ENCODE measurements around the gene AGTR1.

AGTR1 gene

GRCh38 chr3:148756311-148756710 is 58.6 kb downstream of the AGTR1 start:
- Histone ChIP-seq H3K36me3 (ENCODE audit: control insufficient read depth, insufficient read depth, low read length) (no peaks in the 10 kb centered on the region), H3K27me3 (ENCODE audit: control insufficient read depth, insufficient read depth, low read length) (no peaks in the 10 kb centered on the region), H3K9me3 (ENCODE audit: control insufficient read depth, insufficient read depth, low read length) (no peaks in the 10 kb centered on the region), H3K4me3 (ENCODE audit: low read length) (no peak overlapping the region), H3K4me1 (ENCODE audit: control insufficient read depth, insufficient read depth, low read length) (no peaks in the 10 kb centered on the region), H3K27ac (ENCODE audit: low read length) (no peak overlapping the region)
- no peak for DNase-seq (ENCODE audit: low read depth, low spot score)
- 100% methylated on average over 3 of the region's 4 CpGs for WGBS (ENCODE audit: insufficient coverage, insufficient read length)

GRCh38 chr3:148757238-148758215 is 59.8 kb downstream of the AGTR1 start:
- Histone ChIP-seq H3K4me3 (ENCODE audit: low read length) (no peak overlapping the region), H3K9me3 (ENCODE audit: control insufficient read depth, insufficient read depth, low read length) (no peaks in the 10 kb centered on the region), H3K36me3 (ENCODE audit: control insufficient read depth, insufficient read depth, low read length) (no peaks in the 10 kb centered on the region), H3K4me1 (ENCODE audit: control insufficient read depth, insufficient read depth, low read length) (no peaks in the 10 kb centered on the region), H3K27me3 (ENCODE audit: control insufficient read depth, insufficient read depth, low read length) (no peaks in the 10 kb centered on the region), H3K27ac (ENCODE audit: low read length) (no peak overlapping the region)
- WGBS (ENCODE audit: insufficient coverage, insufficient read length): no CpG with 5 or more reads among the region's 12 CpGs
- DNase-seq (ENCODE audit: low read depth, low spot score): no peak

- WGBS (ENCODE audit: insufficient coverage, insufficient read length): no CpG with 5 or more reads among the region's 3 CpGs
- Histone ChIP-seq H3K4me3 (ENCODE audit: low read length) (no peak overlapping the region), H3K4me1 (ENCODE audit: control insufficient read depth, insufficient read depth, low read length) (no peaks in the 10 kb centered on the region), H3K27ac (ENCODE audit: low read length) (no peak overlapping the region), H3K9me3 (ENCODE audit: control insufficient read depth, insufficient read depth, low read length) (no peaks in the 10 kb centered on the region), H3K27me3 (ENCODE audit: control insufficient read depth, insufficient read depth, low read length) (no peaks in the 10 kb centered on the region), H3K36me3 (ENCODE audit: control insufficient read depth, insufficient read depth, low read length) (no peaks in the 10 kb centered on the region)
- no peak for DNase-seq (ENCODE audit: low read depth, low spot score)
These were observed 60.7 kb downstream of the AGTR1 start for GRCh38 chr3:148758303-148758884.

GRCh38 chr3:148759430-148759829 is 61.7 kb downstream of the AGTR1 start:
- Histone ChIP-seq H3K36me3 (ENCODE audit: control insufficient read depth, insufficient read depth, low read length) (no peaks in the 10 kb centered on the region), H3K9me3 (ENCODE audit: control insufficient read depth, insufficient read depth, low read length) (no peaks in the 10 kb centered on the region), H3K27me3 (ENCODE audit: control insufficient read depth, insufficient read depth, low read length) (no peaks in the 10 kb centered on the region), H3K4me3 (ENCODE audit: low read length) (no peak overlapping the region), H3K4me1 (ENCODE audit: control insufficient read depth, insufficient read depth, low read length) (no peaks in the 10 kb centered on the region), H3K27ac (ENCODE audit: low read length) (no peak overlapping the region)
- no peak for DNase-seq (ENCODE audit: low read depth, low spot score)
- WGBS (ENCODE audit: insufficient coverage, insufficient read length): no CpG with 5 or more reads among the region's 4 CpGs

GRCh38 chr3:148763156-148763680 is 65.5 kb downstream of the AGTR1 start:
- no CpG with 5 or more reads among the region's 3 CpGs for WGBS (ENCODE audit: insufficient coverage, insufficient read length)
- H3K27me3 ChIP-seq (ENCODE audit: control insufficient read depth, insufficient read depth, low read length): no peaks in the 10 kb centered on the region
- no peaks in the 10 kb centered on the region for H3K9me3 ChIP-seq (ENCODE audit: control insufficient read depth, insufficient read depth, low read length)
- no peak overlapping the region for H3K4me3 ChIP-seq (ENCODE audit: low read length)
- H3K4me1 ChIP-seq (ENCODE audit: control insufficient read depth, insufficient read depth, low read length): 0 out of 2 replicates have a peak, but pooled peaks cover 1% of the 10 kb centered on the region
- no peak overlapping the region for H3K27ac ChIP-seq (ENCODE audit: low read length)
- H3K36me3 ChIP-seq (ENCODE audit: control insufficient read depth, insufficient read depth, low read length): no peaks in the 10 kb centered on the region
- DNase-seq (ENCODE audit: low read depth, low spot score): no peak

- no peaks in the 10 kb centered on the region for H3K9me3 ChIP-seq (ENCODE audit: control insufficient read depth, insufficient read depth, low read length)
- no peaks in the 10 kb centered on the region for H3K27me3 ChIP-seq (ENCODE audit: control insufficient read depth, insufficient read depth, low read length)
- DNase-seq (ENCODE audit: low read depth, low spot score): no peak
- H3K27ac ChIP-seq (ENCODE audit: low read length): no peak overlapping the region
- H3K4me1 ChIP-seq (ENCODE audit: control insufficient read depth, insufficient read depth, low read length): 0 out of 2 replicates have a peak, but pooled peaks cover 1% of the 10 kb centered on the region
- WGBS (ENCODE audit: insufficient coverage, insufficient read length): no CpG with 5 or more reads among the region's 1 CpG
- H3K36me3 ChIP-seq (ENCODE audit: control insufficient read depth, insufficient read depth, low read length): no peaks in the 10 kb centered on the region
- no peak overlapping the region for H3K4me3 ChIP-seq (ENCODE audit: low read length)
These were observed 66.6 kb downstream of the AGTR1 start for GRCh38 chr3:148763986-148764935.

- Histone ChIP-seq H3K36me3 (ENCODE audit: control insufficient read depth, insufficient read depth, low read length) (no peaks in the 10 kb centered on the region), H3K27ac (ENCODE audit: low read length) (no peak overlapping the region), H3K4me1 (ENCODE audit: control insufficient read depth, insufficient read depth, low read length) (no peaks in the 10 kb centered on the region), H3K9me3 (ENCODE audit: control insufficient read depth, insufficient read depth, low read length) (no peaks in the 10 kb centered on the region), H3K27me3 (ENCODE audit: control insufficient read depth, insufficient read depth, low read length) (no peaks in the 10 kb centered on the region), H3K4me3 (ENCODE audit: low read length) (no peak overlapping the region)
- WGBS (ENCODE audit: insufficient coverage, insufficient read length): no CpG with 5 or more reads among the region's 2 CpGs
- DNase-seq (ENCODE audit: low read depth, low spot score): no peak
These were observed 74.7 kb downstream of the AGTR1 start for GRCh38 chr3:148772361-148772760.

GRCh38 chr3:148772835-148773234 is 75.1 kb downstream of the AGTR1 start:
- H3K9me3 ChIP-seq (ENCODE audit: control insufficient read depth, insufficient read depth, low read length): no peaks in the 10 kb centered on the region
- H3K27me3 ChIP-seq (ENCODE audit: control insufficient read depth, insufficient read depth, low read length): no peaks in the 10 kb centered on the region
- no peaks in the 10 kb centered on the region for H3K4me1 ChIP-seq (ENCODE audit: control insufficient read depth, insufficient read depth, low read length)
- no peak overlapping the region for H3K27ac ChIP-seq (ENCODE audit: low read length)
- no peaks in the 10 kb centered on the region for H3K36me3 ChIP-seq (ENCODE audit: control insufficient read depth, insufficient read depth, low read length)
- DNase-seq (ENCODE audit: low read depth, low spot score): no peak
- H3K4me3 ChIP-seq (ENCODE audit: low read length): no peak overlapping the region

GRCh38 chr3:148773805-148774204 is 76.1 kb downstream of the AGTR1 start:
- Histone ChIP-seq H3K27me3 (ENCODE audit: control insufficient read depth, insufficient read depth, low read length) (no peaks in the 10 kb centered on the region), H3K4me3 (ENCODE audit: low read length) (no peak overlapping the region), H3K27ac (ENCODE audit: low read length) (no peak overlapping the region), H3K9me3 (ENCODE audit: control insufficient read depth, insufficient read depth, low read length) (no peaks in the 10 kb centered on the region), H3K36me3 (ENCODE audit: control insufficient read depth, insufficient read depth, low read length) (no peaks in the 10 kb centered on the region), H3K4me1 (ENCODE audit: control insufficient read depth, insufficient read depth, low read length) (no peaks in the 10 kb centered on the region)
- no peak for DNase-seq (ENCODE audit: low read depth, low spot score)
- no CpG with 5 or more reads among the region's 2 CpGs for WGBS (ENCODE audit: insufficient coverage, insufficient read length)

- no peaks in the 10 kb centered on the region for H3K4me1 ChIP-seq (ENCODE audit: control insufficient read depth, insufficient read depth, low read length)
- H3K27ac ChIP-seq (ENCODE audit: low read length): no peak overlapping the region
- H3K36me3 ChIP-seq (ENCODE audit: control insufficient read depth, insufficient read depth, low read length): no peaks in the 10 kb centered on the region
- no peak overlapping the region for H3K4me3 ChIP-seq (ENCODE audit: low read length)
- H3K9me3 ChIP-seq (ENCODE audit: control insufficient read depth, insufficient read depth, low read length): no peaks in the 10 kb centered on the region
- DNase-seq (ENCODE audit: low read depth, low spot score): no peak
- WGBS (ENCODE audit: insufficient coverage, insufficient read length): no CpG with 5 or more reads among the region's 3 CpGs
- H3K27me3 ChIP-seq (ENCODE audit: control insufficient read depth, insufficient read depth, low read length): no peaks in the 10 kb centered on the region
These were observed 81.2 kb downstream of the AGTR1 start for GRCh38 chr3:148778926-148779325.

All from iPS DF 6.9 (cell line).